Left kidney (tissue), 2 donors: Measurements from ENCODE around the gene MLN. TPM values are rescaled to one million over a fixed set of nuclear protein-coding genes. Genes with fewer than 3 reads are reported as not detected.

Source experiments
- DNase-seq: peaks from one replicate; pipeline ENCODE4 v3.0.0-alpha.2; 2013
- polyA plus RNA-seq: library from polyadenylated mRNA; unstranded; fragments of 120-200 nt; gene quantifications from one replicate; pipeline ENCODE4 v1.2.1, GENCODE V29; 2013; ENCODE audit not compliant: insufficient read length

The MLN gene
- polyA plus RNA-seq, 1 donor, result 2.1 TPM

DNA sequence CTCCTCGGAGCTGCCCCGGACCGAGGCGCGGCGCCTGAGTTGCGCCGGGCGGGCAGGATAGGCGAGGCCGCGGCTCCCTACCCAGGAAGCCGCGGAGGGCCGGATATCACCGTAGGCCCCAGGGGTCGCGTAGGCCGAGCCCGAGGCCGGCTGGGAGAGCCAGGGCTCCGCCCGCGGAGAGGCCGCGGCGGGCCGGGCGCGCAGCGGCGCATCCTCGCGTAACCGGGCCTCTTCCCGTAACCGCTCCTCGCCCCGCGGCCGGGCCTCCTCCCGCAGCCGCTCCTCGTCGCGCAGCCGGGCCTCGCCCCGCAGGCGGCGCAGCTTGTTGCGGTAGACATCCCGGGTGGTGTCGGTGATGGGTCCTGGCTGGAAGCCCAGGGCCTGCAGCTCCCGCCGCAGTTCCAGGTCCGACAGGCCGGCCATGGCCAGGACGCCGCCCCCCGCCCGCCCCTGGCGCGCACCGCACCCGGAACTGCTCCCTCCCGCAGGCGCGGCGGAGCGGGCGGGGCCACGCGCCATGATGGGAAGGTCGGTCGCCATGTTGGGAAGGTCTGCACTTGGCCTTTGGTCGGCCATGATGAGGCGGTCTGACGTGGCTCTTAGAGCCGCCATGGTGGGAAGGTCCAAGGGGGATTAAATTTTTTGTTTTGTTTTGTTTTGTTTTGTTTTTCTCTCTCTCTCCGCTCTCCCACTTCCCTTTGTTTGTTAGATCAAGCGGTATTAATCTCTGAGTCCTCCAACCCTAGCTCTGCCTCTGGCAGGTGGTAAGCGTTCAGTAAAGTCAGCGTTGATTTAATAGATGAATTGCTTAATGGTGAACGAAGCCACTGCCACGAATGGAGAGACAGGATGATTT, 14.9 kb downstream of the MLN start, which contains the start of gene LEMD2:
Gene LEMD2, minus strand, starts transcription at position 437 of the 856 bp plus-strand sequence. Its CDS starts 14 bp downstream, at position 423.
- DNase-seq, result peak; percentile 94

GRCh38 chr6:33787954-33788693, 15.7 kb downstream of the MLN start:
- DNase-seq, result peak; percentile 63

GRCh38 chr6:33787346-33787953, 16.4 kb downstream of the MLN start:
- DNase-seq, result no peak

GRCh38 chr6:33786736-33787135, 17.1 kb downstream of the MLN start:
- DNase-seq, result no peak

GRCh38 chr6:33785778-33786177, 18.0 kb downstream of the MLN start:
- no peak for DNase-seq

DNA sequence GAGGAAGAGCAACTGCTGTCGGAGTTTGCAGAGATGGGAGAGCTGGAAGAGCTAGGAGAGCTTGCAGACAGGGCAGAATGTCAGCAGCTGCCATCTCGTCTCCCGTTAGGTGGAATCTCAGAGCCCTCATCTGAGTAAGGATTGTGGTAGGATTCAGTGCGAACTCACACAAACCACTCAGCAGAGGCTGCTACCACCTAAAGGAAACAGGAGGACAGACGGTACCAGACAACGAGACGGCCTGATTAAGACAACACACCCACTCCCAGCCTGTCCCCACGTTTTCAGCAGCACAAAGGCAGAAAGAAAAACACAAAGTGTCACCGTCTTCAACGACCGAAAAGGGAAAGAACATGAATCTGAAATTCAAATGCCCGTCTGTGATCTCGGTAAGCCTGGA, 19.0 kb downstream of the MLN start:
- no peak for DNase-seq

DNA sequence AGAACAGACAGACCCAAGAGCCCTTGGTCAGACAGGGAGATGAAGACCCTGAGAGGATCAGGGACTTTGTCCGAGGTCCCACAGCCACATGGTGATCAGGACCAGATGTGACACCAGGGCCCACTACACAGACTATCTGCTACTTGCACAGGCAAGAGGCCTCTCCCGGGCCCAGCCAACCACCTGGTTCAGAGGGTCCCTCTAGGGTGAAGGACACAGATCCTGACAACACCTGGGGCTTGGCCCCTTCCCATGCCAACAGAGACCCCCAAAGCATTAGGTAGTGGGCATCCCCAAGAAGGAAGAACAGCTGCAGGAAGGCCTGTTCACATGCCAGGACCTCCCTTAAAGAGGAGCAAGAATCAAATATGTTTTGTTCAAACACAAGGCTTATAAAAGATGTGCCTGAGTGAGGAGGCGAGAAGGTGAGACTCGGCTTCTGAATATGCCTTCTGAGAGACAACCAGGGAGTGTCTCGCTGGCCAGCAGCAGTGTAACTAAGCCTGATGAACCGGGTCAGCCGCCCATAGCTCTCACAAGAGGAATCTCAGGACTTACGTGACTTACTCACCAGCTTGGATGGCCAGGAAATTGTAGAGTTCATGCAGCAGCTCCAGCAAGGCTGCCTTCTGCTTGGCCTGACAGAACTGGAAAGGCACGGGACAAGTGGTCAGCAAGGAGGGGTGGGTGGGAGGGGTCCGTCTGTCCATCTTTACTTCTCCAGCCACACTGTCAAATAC, 19.9 kb downstream of the MLN start:
- no peak for DNase-seq

- DNase-seq, result no peak
These were observed 21.2 kb downstream of the MLN start for GRCh38 chr6:33782561-33782960.

DNA sequence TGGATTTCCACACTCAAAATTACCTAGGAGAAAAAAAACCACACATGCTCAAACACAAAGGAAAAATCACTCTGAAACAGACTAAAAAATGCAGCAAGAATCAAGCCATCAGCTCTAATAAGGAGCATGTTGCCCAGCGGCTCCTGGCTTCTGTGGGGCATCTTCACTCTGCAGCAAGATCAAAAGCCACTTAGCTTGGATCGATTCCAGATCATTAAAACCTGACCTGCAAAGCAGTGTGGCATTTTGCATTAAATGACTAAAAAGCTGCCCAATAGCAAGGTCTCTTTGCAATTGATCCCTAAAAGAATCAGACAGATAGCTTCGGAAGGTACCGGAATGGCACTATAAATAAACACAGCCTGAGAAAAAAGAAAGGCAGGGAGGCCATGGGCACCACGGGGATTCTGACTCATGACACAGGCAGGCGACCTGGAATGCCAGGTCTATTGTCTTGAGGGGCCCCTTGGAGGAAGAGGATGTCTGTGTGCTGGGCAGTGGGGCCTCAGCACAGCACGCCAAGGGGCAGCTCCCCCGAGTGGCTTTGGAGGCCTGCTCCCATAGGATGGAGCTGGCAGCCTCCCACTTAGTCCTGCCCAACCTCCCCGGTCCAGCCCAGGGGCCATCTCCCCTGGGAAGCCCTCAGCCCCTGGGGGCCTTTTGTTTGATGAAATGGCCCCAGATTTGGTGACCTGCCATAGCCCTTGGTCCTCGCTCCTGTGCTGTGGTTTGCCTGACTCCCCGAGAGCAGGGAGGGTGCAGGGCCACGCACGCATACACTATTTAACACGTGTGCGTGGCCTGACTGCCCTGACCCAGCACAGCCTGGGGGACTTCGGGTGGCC, 22.4 kb downstream of the MLN start:
- DNase-seq, result no peak

DNA sequence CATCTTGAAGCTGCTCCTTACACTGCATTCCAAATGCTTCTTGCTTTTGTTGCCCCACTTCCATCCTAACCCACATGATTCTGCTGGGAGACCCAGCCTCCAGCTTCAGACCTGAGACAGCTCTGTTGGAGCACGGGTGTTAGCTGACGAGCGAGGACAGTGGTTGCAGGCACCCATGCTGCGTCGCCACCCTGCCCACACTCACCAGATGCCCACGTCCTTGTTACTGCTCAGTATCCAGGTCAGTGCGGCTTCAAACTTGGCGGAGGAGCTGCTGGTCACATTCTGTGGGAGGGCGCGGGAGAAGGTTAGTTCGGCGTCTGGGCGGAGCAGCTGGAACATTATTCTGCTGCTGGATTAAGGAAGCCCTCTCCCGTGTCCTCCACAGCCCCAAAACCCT, 23.9 kb downstream of the MLN start:
- DNase-seq, result no peak

DNA sequence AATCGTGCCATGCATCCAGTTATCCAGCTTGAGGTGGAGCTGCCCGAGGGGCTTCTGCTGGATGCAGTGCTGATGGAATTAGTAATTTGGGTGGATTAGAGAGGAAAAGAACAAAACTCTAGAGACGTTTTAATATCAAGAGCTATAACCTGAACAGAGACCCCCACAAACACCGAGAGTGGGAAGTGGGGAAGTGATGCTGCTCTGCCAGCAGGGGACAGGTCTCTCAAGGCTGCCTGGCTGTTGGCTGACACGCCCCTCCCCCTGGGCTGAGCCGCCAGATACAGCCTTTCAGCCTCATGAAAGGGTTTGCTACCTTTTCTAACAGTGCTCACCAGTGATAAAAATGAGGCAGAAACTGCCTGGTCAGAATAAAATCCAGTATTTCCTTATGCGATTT, 24.5 kb downstream of the MLN start:
- DNase-seq, result no peak

GRCh38 chr6:33778444-33779121, 25.2 kb downstream of the MLN start:
- DNase-seq, result no peak

DNA sequence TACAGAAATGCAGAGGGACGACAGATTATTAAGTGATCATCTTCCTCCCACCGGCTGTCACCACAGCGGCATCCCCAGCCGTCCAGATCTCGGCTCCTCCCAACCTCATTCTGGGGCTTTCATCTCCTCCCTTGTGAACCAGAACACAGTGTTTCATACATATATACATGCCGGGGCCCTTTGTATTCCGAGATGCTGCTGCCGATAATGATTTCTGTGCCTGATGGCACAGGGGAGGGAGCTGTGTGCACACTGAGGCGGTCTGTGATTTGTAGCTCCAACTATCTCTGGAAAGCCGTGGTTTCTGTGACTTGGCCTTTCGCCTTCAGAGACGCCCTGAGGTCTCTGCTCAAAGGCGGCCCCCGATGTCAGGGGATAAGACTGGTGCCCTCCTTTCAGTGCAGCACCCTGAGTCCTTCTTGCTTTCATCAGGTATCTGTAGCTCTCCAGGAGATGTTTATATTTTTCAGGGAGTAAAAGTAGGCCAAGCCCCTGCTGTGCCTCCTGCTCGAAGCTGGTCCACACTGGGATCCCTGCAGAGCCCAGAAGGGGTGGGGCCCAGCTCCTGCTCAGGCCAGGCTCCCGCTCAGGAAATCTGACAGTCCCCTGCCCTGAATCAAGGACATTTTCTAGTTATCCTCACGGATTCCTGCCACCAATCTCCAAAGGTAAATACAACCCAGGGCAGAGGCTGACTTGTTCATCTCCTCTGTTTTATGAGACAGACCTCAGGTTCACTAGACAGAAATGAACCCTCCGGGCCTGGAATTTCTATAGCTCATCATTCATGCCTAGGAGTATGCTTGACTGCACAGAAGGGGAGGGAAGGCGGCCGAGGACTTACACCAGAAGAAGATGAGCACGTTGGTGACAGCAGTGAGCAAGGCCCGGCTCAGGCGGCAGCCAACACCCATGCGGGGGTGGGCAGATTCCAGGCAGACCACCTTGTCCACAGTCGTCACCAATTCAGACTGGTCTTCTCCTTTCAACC, 26.1 kb downstream of the MLN start:
- DNase-seq, result no peak

DNA sequence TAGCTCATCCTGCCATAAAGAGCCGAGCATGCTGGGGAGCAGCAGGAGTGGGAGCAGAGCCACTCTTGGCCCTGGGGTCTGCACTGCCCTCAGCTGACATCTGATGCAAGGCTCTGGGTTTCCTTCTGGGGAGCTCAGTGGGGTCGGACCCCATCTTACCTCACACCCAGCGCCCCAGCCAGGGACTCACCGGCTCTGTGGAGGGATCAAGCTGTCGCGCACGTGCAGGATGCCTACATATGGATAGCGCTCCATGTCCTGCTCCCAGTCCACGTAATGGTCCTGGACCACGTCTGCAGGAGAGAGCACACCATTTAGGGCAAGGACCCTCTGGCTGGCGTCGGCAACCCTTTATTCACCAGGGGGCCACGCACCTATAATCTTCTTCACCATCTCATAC, 27.0 kb downstream of the MLN start:
- no peak for DNase-seq

GRCh38 chr6:33776186-33776585, 27.6 kb downstream of the MLN start:
- DNase-seq, result no peak

GRCh38 chr6:33774774-33775173, 29.0 kb downstream of the MLN start:
- DNase-seq, result no peak

- DNase-seq, result no peak
These were observed 30.8 kb downstream of the MLN start for GRCh38 chr6:33772902-33773472.

DNA sequence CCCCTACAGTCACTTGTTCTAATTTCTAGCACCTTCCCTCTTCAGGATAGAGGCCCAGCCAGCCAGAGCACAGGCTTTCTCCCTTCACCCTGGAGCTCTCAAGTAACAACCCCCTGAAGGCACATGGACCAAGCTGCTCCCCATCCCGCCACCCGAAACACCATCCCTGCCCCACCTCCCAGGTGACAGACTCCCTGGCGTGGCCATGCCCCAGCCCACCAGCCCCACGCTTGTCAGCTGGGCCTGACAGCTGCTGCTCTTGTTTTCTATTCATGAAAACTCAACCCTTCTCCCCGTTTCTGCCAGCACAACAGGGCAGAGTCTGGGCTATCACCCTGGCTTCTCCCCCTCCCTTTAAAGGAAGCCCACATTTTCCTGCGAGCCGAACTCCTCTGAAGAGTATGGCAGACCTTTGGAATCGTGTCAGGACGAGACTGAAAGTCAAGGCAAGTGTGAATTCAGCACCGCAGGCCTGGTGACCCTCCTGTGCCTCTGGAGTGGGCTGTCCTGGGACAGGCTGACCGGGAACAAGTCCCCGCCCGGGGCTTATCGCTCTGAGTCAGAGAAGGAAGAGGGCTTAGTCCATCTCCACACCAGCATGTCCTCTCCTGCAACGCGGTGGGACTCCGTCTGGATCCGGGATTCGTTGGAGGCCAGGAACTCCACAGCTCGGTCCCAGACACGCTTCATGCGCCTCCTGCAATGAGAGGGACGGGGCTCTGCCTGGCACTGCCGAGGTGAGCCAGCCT, 31.5 kb downstream of the MLN start:
- no peak for DNase-seq
